ENCODE data around the gene AHRR. TPM values are rescaled to one million over a fixed set of nuclear protein-coding genes. Genes with fewer than 3 reads are reported as not detected.

AHRR gene
- total RNA-seq, 6 experiments from 2014 or later: 0.06 to 0.81 (median 0.43) TPM

DNA sequence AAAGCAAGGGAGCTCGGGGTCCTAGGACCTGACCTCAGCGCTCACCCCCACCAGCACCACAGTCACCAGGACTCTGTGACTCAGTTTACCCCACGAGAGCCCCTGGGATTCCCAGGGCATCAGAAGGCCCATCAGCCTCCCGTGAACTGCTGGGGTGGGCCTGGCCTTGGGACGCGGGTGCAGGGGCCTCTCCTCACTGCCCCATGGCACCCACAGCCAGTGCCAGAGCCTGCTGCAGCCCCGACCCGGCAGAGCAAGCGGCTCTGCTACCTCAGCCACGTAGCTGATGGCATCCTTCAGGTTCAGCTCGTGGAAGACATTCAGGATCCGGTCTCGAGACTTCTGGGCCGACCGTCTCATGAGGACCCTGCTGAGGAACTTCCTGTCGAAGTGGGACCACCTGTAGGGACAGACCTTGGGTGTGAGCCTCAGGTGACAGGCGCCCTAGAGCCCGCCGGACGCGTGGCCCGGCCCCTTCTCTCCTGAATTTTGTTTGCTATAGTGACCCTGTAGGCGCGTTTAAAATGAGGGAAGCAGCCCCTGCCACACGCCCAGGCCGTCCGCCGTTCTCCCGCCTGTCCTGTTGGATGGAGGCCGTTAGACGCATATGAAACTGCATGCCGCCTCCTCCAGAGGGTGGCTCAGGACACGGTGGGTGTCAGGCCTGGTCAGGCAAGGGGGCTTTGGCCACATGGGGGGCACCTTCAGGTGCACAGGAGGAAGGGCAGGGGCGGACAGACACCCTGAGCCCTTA lies 158.2 kb downstream of the AHRR start:
- intact Hi-C loops (cut with DNase I): no loop called here
- H3K4me1 ChIP-seq: peaks cover 0 to 4% (median 2%) of the 10 kb centered on the region in 4 donors
- no peak overlapping the region for H3K4me3 ChIP-seq
- no peak for DNase-seq
- no peak overlapping the region for H3K27ac ChIP-seq
- no peak for TF ChIP-seq POLR2A (IDR thresholded peaks at IDR 0.05)
- TF ChIP-seq, protein P1, sequence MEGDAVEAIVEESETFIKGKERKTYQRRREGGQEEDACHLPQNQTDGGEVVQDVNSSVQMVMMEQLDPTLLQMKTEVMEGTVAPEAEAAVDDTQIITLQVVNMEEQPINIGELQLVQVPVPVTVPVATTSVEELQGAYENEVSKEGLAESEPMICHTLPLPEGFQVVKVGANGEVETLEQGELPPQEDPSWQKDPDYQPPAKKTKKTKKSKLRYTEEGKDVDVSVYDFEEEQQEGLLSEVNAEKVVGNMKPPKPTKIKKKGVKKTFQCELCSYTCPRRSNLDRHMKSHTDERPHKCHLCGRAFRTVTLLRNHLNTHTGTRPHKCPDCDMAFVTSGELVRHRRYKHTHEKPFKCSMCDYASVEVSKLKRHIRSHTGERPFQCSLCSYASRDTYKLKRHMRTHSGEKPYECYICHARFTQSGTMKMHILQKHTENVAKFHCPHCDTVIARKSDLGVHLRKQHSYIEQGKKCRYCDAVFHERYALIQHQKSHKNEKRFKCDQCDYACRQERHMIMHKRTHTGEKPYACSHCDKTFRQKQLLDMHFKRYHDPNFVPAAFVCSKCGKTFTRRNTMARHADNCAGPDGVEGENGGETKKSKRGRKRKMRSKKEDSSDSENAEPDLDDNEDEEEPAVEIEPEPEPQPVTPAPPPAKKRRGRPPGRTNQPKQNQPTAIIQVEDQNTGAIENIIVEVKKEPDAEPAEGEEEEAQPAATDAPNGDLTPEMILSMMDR (IDR thresholded peaks at IDR 0.05): no peak
- no peaks in the 10 kb centered on the region for H3K27me3 ChIP-seq
- H3K9me3 ChIP-seq: no peaks in the 10 kb centered on the region
- no peaks in the 10 kb centered on the region for H3K36me3 ChIP-seq
- 58% methylated on average over 13 of the region's 34 CpGs for WGBS (ENCODE audit: insufficient coverage, low coverage, low lambda C conversion rate, missing lambda C conversion rate)
- ATAC-seq: no peak

DNA sequence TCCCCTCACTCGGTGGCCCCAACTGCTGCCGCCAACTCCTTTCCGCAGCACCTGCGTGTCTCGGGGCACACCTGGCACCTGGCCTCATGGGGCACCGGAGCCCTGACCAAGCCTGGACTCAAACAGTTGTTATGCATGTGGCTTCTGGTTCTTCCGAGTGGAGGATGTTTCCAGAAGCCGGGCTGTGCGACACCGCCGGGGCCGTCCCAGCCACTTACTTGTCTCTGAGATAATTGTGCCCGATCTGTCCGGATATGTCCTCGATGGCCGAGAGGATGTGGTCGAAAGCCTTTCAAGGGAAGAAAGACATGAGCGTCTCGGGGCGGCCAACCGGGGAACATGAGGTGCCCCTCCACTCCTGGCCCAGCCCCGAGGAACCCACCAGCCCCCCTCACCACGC lies 159.8 kb downstream of the AHRR start:
- Histone ChIP-seq H3K9me3 (no peaks in the 10 kb centered on the region), H3K4me1 (no peaks in the 10 kb centered on the region), H3K27ac (no peak overlapping the region), H3K36me3 (no peaks in the 10 kb centered on the region), H3K4me3 (no peak overlapping the region), H3K27me3 (no peaks in the 10 kb centered on the region)
- intact Hi-C loops (cut with DNase I): no loop called here
- ATAC-seq (no peak), DNase-seq (no peak)
- TF ChIP-seq POLR2A (IDR thresholded peaks at IDR 0.05): no peak
- TF ChIP-seq, protein P1 (IDR thresholded peaks at IDR 0.05): no peak
- 80% methylated on average over 1 of the region's 23 CpGs for WGBS (ENCODE audit: insufficient coverage, low coverage, low lambda C conversion rate, missing lambda C conversion rate)

DNA sequence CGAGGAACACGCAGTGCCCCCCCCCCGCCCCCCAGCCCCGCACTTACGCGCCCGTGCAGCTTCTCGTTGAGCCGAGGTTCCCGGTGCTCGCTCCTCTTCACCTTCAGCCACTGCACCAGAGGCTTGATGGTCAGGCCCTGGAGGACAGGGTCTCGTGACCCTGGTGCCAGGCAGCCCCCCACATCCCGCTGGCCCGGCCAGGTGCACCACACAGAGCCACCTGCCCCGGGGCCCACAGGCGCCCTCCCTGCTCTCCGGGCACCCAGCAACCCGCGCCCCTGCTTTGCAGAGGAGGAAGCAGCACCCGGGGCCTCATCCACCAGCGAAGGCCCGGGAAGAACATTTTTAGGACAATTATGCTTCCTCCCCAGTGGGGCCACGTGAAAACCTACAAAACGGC lies 160.5 kb downstream of the AHRR start:
- no peaks in the 10 kb centered on the region for H3K36me3 ChIP-seq
- DNase-seq: no peak
- intact Hi-C loops (cut with DNase I): no loop called here
- ATAC-seq: no peak
- no peak overlapping the region for H3K4me3 ChIP-seq
- TF ChIP-seq POLR2A (IDR thresholded peaks at IDR 0.05): no peak
- TF ChIP-seq, protein P1 (IDR thresholded peaks at IDR 0.05): no peak
- no peaks in the 10 kb centered on the region for H3K9me3 ChIP-seq
- no peak overlapping the region for H3K27ac ChIP-seq
- WGBS (ENCODE audit: insufficient coverage, low coverage, low lambda C conversion rate, missing lambda C conversion rate): 61% methylated on average over 15 of the region's 24 CpGs
- no peaks in the 10 kb centered on the region for H3K4me1 ChIP-seq
- no peaks in the 10 kb centered on the region for H3K27me3 ChIP-seq

DNA sequence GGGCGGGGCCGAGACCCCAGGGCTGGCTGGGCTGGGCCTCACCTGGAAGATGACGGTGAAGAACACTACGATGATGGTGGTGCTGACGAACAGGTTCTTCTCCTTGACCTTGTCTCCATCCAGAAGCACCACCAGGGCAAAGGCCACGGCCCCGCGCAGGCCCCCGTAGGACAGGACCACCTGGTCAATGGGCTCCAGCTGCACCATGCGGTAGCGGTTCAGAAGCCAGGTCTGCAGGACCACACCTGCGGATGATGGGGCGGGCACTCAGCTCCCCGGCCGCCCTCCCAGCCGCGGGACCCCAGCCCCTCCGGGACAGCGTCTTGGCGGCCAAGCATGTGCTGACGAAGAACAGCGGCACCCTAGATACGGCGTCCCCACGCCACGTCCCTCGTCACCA lies 161.0 kb downstream of the AHRR start:
- ATAC-seq: no peak
- H3K36me3 ChIP-seq: no peaks in the 10 kb centered on the region
- no peak for DNase-seq

More for the DNA sequence above, 161.0 kb downstream of the AHRR start:
- 100% methylated on average over 5 of the region's 27 CpGs for WGBS (ENCODE audit: insufficient coverage, low coverage, low lambda C conversion rate, missing lambda C conversion rate)
- H3K4me1 ChIP-seq: no peaks in the 10 kb centered on the region
- no peaks in the 10 kb centered on the region for H3K27me3 ChIP-seq
- intact Hi-C loops (cut with DNase I): no loop called here
- no peaks in the 10 kb centered on the region for H3K9me3 ChIP-seq
- no peak overlapping the region for H3K27ac ChIP-seq
- TF ChIP-seq, protein P1 (IDR thresholded peaks at IDR 0.05): no peak
- TF ChIP-seq POLR2A (IDR thresholded peaks at IDR 0.05): no peak
- no peak overlapping the region for H3K4me3 ChIP-seq
